ENCODE results near the gene ABHD5.

ABHD5 gene

GRCh38 chr3:43690400-43691119 is at the start of gene ABHD5:
TSS of gene ABHD5 (plus strand) at chr3:43690938. CDS start at chr3:43690993, 55 bp downstream.
- peak within 1 kb of the TSS; percentile 94 for H3K27ac ChIP-seq
- TF ChIP-seq, protein P1, sequence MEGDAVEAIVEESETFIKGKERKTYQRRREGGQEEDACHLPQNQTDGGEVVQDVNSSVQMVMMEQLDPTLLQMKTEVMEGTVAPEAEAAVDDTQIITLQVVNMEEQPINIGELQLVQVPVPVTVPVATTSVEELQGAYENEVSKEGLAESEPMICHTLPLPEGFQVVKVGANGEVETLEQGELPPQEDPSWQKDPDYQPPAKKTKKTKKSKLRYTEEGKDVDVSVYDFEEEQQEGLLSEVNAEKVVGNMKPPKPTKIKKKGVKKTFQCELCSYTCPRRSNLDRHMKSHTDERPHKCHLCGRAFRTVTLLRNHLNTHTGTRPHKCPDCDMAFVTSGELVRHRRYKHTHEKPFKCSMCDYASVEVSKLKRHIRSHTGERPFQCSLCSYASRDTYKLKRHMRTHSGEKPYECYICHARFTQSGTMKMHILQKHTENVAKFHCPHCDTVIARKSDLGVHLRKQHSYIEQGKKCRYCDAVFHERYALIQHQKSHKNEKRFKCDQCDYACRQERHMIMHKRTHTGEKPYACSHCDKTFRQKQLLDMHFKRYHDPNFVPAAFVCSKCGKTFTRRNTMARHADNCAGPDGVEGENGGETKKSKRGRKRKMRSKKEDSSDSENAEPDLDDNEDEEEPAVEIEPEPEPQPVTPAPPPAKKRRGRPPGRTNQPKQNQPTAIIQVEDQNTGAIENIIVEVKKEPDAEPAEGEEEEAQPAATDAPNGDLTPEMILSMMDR (conservative IDR thresholded peaks at IDR 0.05), result peak; percentile 47

DNA sequence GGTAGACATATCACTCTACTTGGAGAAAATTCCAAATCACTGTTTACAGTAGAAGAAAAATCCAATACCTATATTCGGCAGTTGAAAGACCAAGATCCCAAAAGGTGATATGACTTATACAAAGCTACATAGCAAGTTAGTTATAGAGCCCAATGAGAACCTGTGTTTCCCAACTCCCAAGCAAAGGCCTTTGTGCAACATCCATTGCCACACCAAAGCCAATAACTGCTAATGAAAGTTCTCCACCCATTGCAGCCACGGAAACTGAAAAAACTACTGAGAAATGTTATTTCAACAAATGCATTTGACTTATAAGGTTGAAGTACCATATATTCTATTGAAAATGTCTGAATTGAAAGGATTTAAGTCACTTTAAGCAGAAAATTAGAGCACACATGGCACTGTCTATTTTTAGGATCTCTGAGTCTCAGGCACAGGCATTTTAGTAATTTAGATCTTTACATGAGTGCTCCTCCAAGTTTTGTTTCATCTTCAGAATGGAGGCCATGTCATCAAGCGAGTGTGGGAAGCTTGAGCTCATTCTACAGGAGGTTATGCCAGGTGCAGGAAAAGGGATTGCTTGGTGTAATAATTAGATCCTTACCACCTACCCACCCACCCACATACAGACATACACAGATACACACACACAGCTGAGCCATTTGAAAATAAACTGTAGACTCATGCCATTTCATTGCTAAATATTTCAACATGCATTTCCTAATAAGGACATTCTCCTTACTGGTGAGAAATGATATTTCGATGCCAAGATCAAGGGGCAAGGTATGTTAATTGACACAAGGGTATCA is 49.2 kb upstream of the ABHD5 start:
- TF ChIP-seq, protein P1 (conservative IDR thresholded peaks at IDR 0.05), result no peak

DNA sequence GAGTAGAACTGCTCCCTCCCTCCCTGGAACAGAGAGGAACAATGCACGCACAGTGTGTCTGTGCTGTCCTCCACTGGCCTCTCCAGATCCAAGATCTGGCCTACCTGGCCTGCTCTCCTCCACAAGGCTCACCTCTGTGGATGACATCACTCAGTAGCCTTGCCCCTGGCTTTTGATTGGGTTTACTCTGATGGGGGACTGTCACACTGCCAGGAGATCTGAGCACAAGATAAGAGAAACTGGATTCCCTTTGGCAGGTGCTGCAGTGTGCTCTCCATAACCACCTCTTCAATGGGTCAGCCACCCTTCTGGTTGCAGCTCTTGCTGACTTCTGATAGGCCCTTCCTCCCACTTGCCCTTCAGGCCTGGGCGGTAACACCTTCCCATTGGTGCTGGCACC is 46.3 kb upstream of the ABHD5 start:
- TF ChIP-seq, protein P1 (conservative IDR thresholded peaks at IDR 0.05), result no peak
- H3K27ac ChIP-seq, result no peak overlapping the region

More for the DNA sequence above, 49.2 kb upstream of the ABHD5 start:
- H3K27ac ChIP-seq, result no peak overlapping the region

DNA sequence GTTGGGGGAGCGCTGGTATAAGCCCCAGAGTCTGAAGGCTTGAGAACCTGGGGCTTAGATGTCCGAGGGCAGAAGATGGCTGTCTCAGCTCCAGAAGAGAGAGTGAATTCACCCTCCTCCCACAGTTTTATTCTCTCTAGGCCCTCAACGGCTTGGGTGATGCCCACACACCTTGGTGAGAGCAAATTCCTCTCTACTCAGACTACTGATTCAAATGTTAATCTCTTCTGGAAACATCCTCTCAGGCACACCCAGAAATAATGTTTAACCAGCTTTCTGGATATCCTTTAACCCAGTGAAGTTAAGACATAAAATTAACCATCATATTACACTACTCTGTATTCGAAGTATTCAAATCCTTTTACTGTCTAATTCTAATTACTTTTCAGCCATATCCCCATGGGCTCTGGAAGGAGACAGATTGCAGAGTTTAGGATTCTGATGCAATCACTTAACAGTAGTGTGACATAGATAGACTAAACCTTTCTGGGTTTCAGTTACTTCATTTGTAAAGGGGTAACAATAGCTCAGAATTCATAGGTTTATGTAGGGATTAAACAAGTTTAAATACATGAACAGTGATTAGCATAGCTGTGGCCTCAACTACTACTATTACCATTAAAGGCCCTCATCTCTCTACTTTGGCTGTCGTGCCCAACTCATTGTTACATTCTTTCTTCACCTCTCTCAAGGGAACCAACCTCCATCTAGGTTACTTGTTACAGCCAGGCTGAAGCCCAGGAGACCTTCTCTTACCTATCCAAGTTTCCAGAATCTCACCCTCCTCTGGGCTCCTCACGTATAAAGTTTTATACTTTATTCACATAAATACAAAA is 43.2 kb upstream of the ABHD5 start:
- TF ChIP-seq, protein P1 (conservative IDR thresholded peaks at IDR 0.05), result no peak
- no peak overlapping the region for H3K27ac ChIP-seq

GRCh38 chr3:43648957-43649356 is 41.8 kb upstream of the ABHD5 start:
- TF ChIP-seq, protein P1 (conservative IDR thresholded peaks at IDR 0.05), result no peak

DNA sequence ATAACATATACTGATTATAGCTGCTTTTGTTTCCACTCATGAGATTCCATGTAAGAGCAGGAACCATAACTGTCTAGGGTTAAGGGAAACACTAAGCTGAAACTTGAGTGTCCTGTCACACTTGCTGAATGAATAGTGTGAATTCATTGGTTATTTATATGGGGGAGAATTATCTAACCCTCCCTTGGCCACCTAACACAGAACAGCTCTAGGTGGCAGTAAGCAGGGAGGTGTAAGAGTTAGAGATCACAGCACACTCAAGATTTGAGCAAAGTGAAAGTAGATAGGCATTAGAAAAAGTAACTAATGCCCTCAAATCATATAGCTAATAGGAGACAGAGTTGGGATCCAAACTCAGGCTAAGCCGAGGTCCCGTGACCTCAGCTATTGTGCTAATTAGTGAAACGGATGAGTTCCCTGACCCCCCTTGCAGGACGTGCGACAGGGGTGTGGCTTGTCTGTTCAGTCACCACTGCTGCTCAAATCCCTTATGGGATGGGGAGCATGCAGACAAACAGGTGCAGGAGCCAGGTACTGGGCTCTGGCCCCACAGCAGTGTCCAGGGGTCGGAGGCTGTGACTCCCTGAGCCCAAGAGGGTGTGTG is 41.3 kb upstream of the ABHD5 start:
- TF ChIP-seq, protein P1 (conservative IDR thresholded peaks at IDR 0.05), result peak; percentile 19; the same call in 1 of the 2 replicates
- no peak overlapping the region for H3K27ac ChIP-seq

More at GRCh38 chr3:43648957-43649356, 41.8 kb upstream of the ABHD5 start:
- no peak overlapping the region for H3K27ac ChIP-seq
